NCI-H446 treated with DMSO at 0.1 percent for 48 hours (cell line): ENCODE data around the gene NECAP2.

Experiments
- DNase-seq: peaks from one replicate; lab custom pipeline; 2025; lab: John Stamatoyannopoulos, UW

NECAP2 gene, protein sequence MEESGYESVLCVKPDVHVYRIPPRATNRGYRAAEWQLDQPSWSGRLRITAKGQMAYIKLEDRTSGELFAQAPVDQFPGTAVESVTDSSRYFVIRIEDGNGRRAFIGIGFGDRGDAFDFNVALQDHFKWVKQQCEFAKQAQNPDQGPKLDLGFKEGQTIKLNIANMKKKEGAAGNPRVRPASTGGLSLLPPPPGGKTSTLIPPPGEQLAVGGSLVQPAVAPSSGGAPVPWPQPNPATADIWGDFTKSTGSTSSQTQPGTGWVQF

DNA sequence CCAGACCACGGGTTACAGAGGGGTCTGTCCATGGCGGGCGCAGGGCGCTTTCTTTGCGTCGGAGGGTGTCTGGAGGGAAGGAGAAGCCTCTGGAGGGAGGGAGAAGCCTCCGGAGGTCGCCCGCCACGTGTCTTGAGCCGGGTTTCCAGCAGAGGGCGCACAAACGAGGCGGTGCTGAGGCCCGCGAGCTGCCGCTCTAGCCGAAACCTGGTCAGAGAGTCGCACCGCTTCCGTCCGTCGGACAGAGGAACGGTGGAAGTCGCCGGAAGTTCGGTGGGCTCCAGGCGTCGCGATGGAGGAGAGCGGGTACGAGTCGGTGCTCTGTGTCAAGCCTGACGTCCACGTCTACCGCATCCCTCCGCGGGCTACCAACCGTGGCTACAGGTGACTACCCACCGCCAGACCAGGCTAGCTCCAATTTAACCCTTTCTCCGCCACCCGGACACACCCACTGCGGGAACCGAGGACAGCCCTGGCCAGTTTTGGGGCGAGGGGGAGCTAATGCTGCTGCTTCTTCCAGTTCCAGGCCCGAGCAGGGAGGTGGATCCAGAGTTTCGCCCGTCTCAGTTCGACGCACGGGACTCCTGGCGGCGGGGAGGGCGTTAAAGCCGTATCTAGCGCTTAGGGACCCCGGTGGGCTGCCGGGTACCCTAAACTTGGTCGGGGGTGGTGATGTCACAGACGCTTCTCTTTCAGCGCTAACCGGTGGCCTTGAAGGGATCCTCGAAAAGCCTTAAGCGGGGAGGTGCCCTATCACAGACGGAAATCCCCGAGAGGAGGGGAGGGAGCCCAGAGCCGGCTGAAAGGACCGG lies at the start of gene NECAP2:
Gene NECAP2, plus strand, starts transcription at position 255 of the 812 bp plus-strand sequence. Its CDS starts 38 bp downstream, at position 293.
- peak; percentile 88 for DNase-seq

DNA sequence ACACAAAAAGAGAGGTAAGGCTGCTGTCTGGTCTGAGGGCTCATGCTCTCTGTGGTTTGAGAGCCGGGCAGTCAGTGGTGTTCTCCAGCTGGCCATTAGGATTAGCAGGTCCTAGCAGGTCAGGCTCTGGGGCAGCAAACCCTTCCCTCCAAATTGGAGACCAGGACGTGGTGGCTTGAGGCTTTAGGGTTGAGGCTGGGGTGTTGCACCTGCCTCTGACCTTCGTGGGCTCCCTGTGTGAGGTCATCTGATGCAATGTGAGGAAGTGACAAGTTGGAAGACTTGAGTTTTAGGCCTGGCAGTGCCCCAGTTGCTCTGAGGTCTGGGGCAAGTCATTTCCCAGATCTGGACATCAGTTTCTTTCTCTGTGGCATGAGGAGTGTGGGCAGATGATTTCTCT lies 49.1 kb upstream of the NECAP2 start:
- DNase-seq, result no peak

DNA sequence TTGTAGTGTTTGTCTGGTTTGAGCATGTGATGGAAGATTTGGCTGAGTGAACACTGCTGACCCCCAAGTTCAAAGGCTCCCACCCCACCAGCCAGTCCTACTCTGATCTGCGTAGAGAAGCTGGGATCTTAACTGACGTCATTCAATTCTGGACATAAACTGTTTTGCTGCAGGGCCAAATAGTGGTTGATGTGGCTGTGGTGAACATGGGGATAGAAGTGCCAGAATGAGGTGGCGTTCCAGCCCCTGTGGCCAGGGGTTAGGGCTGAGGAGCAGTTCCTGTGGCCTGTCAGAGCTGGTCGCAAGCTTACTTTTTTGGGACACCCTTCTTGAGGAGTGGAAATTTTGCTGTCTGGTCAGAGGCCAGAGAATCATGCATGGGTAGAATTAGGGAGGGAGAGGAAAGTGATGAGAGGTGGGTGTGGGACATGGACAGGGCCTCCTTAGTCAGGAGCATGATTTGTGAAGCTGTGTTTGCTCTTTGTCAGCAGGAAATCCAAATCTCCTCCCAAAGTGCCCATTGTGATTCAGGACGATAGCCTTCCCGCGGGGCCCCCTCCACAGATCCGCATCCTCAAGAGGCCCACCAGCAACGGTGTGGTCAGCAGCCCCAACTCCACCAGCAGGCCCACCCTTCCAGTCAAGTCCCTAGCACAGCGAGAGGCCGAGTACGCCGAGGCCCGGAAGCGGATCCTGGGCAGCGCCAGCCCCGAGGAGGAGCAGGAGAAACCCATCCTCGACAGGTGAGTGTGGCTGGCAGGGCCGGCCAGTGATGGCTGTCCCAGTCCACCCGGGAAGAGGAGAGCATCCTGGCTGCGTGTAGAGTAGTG lies 47.6 kb upstream of the NECAP2 start:
- no peak for DNase-seq

DNA sequence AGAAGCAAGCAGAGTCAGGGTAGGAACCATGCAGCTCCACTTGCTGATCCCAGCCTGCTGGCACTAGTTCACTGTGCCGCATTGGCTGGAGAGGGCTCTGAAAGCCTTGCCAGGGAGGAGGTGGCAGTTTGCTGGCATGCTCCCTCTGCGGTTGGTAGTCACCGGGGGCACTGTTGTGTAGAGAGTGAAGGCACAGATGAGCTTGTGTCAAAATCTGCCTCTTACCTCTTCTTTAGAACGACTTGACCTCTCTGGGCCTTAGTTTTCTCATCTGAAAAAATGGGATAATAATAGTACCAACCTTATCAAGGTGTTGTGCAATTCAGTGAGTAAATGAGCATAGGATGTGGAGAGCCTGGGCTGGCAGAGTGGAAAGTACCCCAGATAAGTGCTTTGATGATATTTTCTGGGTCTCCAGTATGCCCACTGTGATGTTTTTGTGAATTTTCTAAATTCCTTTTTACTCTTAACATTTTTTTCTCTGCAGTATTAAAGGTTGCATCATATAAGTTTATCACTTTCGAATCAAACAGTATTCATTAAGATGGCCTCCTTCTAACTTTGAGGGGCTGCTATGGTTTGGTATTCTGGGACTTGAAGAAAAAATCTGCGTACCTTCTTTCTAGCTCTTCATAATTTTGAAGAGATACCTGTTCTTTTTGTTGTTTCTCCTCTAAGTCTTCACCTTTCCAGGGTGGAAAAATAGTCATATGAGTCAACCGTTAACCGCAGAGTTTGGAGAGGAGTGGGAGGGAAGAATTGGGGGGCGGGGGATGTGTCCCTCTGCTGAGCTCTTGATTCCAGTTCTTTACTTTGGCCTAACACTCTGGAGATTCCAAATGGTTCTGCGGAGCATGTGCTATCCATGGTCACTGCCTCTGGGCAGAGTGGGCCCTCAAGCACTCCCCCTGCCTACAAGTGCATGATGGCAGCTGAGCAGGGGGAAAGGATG lies 46.7 kb upstream of the NECAP2 start:
- DNase-seq, result no peak

DNA sequence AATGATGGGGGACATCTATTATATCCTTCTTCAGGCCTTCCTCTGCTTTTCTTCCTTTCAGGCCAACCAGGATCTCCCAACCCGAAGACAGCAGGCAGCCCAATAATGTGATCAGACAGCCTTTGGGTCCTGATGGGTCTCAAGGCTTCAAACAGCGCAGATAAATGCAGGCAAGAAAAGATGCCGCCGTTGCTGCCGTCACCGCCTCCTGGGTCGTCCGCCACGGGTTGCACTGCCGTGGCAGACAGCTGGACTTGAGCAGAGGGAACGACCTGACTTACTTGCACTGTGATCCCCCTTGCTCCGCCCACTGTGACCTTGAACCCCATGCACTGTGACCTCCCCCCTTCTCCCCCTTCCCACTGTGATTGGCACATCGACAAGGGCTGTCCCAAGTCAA lies 45.5 kb upstream of the NECAP2 start:
- no peak for DNase-seq

DNA sequence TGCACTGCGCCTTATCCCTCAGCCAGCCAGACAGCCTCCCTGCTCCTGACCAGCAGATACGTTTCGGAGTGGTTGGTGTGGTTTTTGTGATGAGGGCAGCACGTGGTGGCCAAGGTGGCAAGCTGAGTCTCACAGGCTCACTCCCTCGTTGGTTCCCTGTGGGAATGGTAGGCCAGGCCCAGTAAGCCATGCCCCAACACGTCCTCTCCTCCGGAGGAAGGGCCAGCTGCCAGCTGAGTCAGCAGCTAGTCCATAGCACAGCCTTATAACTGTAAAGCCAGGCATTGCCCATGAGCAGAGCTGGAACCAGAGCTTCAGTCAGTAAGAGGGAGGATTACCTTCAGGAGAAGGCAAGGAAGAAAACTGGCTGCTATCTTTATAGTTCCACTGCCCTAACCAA lies 43.9 kb upstream of the NECAP2 start:
- peak; percentile 79 for DNase-seq

DNA sequence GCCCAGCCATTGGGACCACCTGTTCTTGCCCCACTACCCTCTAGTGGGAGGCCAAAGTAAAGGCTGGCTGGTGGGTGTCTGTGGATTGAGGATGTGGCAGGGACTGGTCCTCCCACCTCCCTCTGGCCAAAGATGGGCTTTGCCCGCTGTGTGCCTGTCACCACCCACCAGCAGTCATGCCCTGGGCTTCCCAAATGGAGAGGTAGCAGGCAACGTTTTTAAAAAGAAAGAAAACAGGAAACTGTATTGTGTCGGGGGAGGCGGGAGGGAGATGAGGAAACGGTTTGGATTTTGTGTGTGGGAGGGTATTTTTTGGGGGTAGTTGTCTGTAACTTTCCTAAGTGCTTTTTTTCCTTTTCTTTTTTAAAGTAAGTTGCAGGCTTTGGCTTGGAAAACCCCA lies 43.4 kb upstream of the NECAP2 start:
- DNase-seq, result no peak

DNA sequence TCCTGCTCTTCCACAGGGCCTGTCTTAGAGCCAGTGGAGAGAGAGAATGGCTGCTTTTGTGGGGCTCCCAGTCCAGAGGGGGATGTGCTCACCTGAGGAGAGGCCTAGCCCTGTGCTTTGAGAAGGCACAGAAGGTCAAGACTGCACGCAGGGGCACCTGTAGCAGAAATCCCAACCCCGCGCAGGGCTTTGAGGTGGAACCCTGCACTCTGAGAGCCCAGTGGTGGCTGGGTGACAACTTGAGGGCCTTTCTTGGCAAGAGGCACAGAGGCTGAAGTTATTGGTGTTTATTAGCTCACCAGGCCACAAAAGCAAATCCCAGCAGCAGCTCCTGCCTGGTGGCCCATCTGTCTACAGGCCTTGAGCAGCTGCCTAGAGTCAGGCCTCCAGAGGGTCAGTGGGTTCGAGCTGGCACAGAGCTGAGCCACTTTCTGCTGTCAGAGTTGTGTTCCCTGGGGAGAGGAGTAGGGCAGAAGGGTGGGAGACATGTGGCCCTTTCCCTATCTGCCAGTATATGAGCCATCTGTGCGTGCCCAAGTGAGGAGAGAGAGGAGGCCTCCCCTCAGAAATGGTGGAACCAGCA lies 42.1 kb upstream of the NECAP2 start:
- DNase-seq, result peak; percentile 68

DNA sequence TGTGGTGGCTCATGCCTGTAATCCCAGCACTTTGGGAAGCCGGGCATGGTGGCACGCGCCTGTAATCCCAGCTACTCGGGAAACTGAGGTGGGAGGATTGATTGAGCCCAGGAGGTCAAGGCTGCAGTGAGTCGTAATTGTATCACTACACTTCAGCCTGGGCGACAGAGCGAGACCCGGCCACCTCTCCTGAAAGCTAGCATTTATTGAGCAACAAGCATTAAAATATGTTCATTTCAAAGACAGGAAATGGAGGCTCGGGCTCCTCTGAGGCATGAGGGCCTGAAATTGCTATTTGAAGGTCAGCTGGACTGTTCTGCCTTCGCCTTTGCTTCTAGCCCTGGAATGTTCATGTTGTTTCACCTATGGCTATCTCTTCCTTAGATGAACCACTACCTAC lies 37.8 kb upstream of the NECAP2 start:
- DNase-seq, result no peak

DNA sequence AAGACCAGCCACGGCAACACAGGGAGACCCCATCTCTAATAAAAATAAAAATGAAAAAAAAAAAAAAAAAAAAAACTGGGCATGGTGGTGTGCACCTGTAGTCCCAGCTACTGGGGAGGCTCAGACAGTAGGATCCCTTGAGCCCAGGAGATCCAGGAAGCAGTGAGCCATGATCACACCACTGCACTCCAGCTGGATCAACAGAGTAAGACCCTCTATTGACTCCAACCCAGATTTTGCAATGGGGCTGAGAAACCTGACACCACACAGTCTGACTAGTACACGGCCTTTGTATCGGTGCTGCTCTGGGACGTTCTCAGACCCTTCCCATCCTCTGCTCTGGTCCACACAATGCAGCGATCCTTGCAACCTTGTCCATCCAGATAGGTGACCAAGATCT lies 35.1 kb upstream of the NECAP2 start:
- no peak for DNase-seq

DNA sequence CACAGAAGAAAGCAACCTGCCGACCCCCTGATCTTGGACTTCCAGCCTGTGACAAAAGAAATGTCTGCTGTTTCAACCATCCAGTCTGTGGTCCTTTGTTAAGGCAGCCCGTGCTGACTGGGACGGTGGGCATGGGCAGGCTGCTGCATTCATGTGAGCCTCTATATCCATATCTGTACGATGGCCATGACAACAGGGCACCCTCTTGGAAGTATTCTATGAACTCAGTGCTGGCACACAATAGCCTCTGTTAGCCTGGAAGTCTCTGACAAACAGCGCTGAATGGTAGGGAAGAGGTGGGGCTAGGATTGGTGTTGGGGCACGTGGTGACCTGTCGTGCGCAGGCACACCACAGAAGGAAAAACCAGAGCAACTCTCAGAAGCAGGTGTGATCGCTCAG lies 33.7 kb upstream of the NECAP2 start:
- DNase-seq, result no peak

DNA sequence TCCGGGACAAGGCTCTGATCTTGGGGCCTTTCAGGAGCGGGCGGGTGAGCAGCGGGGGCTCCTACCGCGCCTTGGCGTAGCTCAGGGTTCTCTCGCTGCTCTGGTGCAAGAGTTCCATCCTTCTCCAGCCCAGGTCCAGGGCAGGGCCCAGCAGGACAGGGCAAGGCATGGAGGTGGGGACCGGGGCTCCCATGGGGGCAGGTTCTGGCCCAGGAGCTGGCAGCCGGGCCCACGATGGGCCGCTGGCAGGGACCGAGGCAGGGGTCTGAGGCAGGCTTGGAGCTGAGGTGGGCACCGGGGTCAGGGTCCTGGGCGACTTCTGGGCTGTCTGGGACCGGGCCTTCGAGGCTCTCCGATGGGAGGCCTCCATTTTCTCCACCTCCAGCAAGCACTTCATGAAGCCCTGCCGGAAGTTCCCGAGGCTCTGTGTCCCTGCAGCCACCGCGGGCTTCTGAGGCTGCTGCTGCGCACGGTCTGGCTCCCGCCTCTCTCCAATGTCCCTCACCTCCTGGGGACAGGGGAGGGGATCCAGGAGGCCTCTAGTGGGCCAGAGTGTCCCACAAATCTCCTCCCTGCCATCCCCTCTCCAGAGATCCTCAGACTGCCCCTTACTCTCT lies 30.9 kb upstream of the NECAP2 start:
- no peak for DNase-seq

DNA sequence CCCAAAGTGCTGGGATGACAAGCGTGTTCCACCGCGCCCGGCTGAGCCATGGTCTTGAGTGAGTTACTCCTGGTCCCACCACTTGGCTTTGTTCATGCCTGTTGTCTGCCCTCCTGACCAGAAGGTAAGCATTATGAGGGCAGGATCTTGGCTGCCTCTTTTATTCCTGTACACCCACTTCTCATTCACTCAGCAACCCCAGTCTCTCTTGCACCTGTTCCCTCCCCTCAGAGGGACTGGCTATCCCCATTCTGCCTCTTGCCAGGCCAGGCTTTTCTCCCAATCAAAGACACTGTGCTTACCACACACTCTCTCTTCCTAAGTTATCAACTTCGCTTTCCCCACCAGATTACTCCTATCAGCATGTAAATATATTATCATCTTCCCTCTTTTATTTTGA lies 29.7 kb upstream of the NECAP2 start:
- DNase-seq, result no peak

DNA sequence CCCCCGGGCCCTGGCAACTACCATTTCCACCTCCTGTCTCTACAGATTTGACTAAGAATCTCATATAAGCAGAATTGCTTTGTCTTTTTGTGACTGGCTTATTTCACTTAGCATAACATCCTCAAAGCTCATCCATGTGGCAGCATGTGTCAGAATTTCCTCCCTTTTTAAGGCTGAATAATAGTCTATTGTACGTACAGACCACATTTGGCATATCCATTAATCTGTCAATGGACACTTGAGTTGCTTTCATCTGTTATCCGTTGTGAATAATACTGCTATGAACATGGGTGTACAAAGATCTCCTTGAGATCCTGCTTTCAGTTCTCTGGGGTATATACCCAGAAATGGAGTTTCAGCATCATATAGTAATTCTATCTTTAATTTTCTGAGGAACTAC lies 27.3 kb upstream of the NECAP2 start:
- no peak for DNase-seq

DNA sequence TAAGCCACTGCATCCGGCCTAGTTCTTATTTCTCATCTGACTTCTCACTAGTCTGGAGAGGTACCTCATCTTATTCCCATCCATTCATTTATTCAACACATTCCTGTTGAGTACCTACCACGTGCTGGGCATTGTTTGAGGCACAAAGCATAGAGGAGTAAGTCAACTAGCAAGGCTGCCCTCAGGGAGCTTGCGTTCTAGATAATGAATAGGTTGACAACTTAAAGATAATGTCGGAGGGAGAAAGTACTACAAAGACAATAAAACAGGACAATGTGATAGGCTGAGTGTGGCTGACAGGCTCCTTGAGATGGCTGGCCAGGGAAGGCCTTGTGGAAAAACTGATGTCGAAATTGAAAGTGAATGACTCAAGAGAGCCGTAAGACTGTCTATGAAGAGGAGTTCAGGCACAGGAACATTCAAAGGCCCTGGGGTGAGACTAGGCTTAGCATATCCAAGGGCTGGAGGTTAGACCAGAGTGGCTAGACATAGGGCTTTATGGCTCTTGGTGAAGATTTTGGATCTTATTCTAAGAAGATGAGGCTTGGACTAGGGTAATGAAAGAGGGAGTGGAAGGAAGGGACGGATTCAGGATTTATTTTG lies 21.6 kb upstream of the NECAP2 start:
- no peak for DNase-seq

DNA sequence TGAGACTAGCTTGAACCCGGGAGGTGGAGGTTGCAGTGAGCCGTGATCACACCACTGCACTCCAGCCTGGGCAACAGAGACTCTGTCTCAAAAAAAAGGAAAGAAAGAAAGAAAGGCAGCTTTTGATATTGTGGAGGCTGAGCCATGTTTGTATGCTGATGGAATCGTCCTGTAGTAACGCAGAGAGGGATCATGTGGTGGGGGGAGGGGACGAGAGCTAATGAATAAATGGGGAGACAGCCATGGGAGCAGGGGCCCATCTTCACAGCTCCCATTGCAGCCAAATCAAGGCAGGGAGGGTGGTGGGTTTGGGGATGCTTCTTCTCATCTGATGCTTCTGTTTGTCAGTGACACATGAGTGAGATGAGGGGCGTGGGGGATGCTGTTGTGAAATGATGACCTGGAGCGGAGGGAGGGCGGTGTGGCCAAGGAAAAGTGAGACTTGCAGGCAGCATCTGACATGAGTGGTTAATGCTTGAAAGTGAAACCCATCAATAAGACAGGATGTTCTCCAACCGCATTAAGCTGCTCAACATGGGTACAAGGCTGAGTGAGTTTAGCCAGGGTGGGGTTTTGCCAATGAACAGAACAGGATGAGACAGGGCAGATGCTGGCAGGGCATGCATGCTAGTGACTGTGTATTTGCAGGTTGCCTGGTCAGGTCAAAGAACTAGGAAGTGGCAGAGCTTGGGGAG lies 20.0 kb upstream of the NECAP2 start:
- no peak for DNase-seq

DNA sequence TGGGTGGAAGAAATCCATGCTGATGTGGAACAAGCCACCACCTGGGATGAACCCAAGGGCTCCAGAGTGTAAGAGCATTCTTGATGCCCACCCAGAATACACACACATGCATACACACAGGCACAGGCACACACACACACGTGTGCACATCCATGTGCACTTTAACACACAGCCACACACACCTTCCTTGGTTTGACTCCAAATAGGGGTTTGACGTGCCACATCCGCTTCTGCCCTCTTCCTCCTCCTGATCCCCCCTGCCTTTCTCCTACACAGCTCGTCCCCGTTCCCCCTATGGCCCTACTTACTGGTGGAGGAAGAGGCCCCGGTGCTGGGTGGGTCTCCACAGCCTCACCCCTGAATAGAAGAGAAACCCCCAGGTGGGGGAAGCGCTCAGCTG lies 19.3 kb upstream of the NECAP2 start:
- DNase-seq, result no peak

DNA sequence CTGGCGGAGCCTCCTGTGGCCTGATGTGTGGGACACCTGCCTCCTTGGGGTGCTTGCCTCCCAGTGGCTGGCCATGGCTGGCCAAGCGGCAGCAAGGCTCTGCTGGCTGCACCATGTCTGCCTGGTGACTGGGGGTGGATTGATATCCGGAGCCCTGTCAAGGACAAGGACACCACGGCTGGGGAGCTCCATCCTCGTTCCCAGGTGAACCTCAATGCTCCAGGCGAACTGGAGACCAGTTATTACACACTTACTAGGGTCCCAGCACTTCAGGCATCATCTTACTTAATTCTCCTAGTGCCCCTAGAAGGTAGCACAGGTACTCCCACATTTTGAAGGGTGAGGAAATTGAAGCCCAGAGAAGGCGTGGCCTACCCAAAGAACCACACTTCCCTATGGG lies 18.5 kb upstream of the NECAP2 start:
- DNase-seq, result no peak

DNA sequence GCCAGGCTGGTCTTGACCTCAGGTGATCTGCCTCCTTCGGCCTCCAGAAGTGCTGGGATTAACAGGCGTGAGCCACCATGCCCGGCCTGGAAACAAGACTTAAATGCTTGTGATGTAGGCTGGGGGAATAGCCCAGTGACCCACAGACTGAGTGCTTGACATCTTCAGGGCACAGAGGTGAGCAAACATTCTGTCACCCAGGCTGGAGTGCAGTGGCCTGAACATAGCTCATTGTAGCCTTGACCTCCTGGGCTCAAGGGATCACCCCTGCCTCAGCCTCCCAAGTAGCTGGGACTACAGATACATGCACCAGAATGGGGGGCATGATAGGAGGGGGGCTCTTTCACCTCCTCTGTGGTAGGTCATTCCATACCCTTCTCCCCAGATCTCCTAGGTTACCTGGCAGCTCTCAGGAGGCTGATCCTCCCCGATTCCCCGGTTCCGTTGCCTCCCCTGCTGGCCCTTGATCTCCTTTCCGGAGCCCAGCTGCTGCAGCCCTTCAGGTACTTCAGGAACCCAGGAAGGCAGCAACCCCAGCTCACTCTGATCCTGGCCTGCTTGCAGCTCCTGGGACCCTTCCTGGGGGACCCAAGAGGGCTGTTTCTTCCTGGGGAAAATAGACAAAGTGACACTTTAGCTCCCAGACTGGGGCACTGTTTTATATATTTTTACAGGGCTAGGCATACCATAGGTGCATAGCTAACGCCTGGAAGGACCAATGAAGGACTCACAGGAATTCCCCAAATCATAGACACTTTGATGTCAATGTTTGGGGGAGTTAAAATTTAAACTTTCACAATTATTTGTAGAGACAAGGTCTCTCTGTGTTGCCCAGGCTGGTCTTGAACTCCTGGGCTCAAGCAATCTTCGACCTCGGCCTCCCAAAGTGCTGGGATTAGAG lies 15.1 kb upstream of the NECAP2 start:
- DNase-seq, result no peak
